Activated T-helper 1 cell treated with anti-CD3 and anti-CD28 coated beads, Interleukin-12 subunit alpha, Interleukin-12 subunit beta, Interleukin-2, Interleukin-4 antibody, amounts not matched to agents 30 ng/mL and 10 ng/mL and 1 ng/mL, durations not matched to agents 14 hours and 24 hours and 36 hours (primary cell): Measurements from ENCODE around the gene TOR1A. TPM values are rescaled to one million over a fixed set of nuclear protein-coding genes. Genes with fewer than 3 reads are reported as not detected.

Source experiments
- DNase-seq: peaks from one replicate; pipeline ENCODE4 v3.0.0; 2021; ENCODE audit warnings: low spot score
- H3K27ac Mint-ChIP-seq: one replicate; pipeline ENCODE4 v1.8.0; 2021; ENCODE audit warnings: mild to moderate bottlenecking, mixed read lengths
- H3K27me3 Mint-ChIP-seq: one replicate; pipeline ENCODE4 v1.8.0; 2022; ENCODE audit warnings: mild to moderate bottlenecking, moderate library complexity, mixed read lengths; ENCODE audit not compliant: insufficient read depth
- H3K36me3 Mint-ChIP-seq: one replicate; pipeline ENCODE4 v1.8.0; 2021; ENCODE audit warnings: low read depth, mixed read lengths
- H3K4me1 Mint-ChIP-seq: one replicate; pipeline ENCODE4 v1.8.0; 2021; ENCODE audit warnings: low read depth, mixed read lengths
- H3K4me3 Mint-ChIP-seq: one replicate; pipeline ENCODE4 v1.8.0; 2021; ENCODE audit warnings: mild to moderate bottlenecking, moderate library complexity, mixed read lengths
- H3K9me3 Mint-ChIP-seq: one replicate; pipeline ENCODE4 v1.8.0; 2021; ENCODE audit warnings: mixed read lengths
- intact Hi-C: fragments of 100-400 bp; cut with micrococcal nuclease; formaldehyde crosslinking; loops from one replicate; pipeline ENCODE4 v1.15.1; 2024
- total RNA-seq: library from RNA; stranded (reverse); gene quantifications from 2 replicates; pipeline ENCODE4 v1.2.3, GENCODE V29; 2022

The TOR1A gene
- total RNA-seq, 1 donor from 2014 or later = 61.3 TPM

DNA sequence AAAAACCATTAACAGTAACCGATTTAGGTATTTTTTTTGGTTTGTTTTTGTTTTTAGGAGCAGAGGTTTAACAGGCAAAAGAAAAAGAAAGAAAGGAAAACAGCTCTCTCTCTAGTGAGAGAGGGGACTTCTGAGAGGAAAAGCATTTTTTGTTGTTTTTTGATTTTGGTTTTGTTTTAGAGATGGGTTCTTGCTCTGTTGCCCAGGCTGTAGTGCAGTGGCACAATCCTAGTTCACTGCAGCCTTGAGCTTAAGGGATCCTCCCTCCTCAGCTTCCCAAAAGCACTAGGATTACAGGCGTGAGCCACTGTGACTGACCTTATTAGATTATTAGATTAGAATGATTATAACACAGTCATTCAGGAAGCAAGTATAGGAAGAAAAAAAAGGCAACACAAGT lies 21.4 kb upstream of the TOR1A start:
- intact Hi-C loops = no loop called here

DNA sequence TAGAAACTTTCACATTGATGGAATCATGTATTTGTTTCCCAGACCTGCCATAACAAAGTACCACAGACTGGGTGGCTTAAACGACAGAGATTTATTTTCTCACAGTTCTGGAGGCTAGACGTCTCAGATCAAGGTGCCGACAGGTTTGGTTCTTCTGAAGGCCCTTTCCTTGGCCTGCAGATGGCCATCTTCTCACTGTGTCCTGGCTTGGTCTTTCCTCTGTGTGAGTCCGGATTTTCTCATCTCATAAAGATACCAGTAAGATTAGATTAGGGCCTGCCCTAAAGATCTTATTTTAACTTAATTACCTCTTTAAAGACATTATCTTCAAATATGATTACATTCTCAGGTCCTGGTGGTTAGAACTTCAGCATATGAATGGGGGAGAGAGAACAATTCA lies 17.1 kb upstream of the TOR1A start:
- Mint-ChIP-seq H3K27ac (no peak overlapping the region), H3K9me3 (no peaks in the 10 kb centered on the region), H3K4me1 (peaks cover 58% of the 10 kb centered on the region), H3K27me3 (no peaks in the 10 kb centered on the region), H3K4me3 (no peak overlapping the region), H3K36me3 (peaks cover 23% of the 10 kb centered on the region)
- no peak for DNase-seq
- intact Hi-C loops = no loop called here

More for the DNA sequence above, 21.4 kb upstream of the TOR1A start:
- Mint-ChIP-seq H3K27me3 (no peaks in the 10 kb centered on the region), H3K9me3 (no peaks in the 10 kb centered on the region), H3K27ac (peak overlapping the region; percentile 91), H3K4me1 (peaks cover 22% of the 10 kb centered on the region), H3K4me3 (peak overlapping the region; percentile 41), H3K36me3 (peaks cover 14% of the 10 kb centered on the region)
- DNase-seq = no peak

DNA sequence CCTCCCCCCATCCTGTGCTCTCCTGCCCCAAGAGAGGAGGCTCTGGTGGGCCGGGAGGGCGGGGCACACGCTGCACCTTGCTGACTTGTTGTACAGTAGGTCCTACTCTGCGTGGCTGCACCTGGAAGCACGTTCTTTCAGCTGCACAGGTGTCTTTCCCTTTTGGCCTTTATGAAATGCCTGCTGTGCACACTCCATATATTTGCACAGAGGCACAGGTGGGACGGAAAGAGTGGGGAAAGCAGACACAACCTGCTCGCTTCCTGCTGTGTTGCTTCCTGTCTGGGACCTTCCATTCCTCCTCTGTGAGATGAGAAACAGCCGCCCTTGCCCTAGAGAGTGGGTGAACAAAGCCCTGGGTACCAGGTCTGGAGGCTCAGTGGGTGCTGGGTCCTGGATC lies 16.1 kb upstream of the TOR1A start:
- H3K27ac Mint-ChIP-seq = peak overlapping the region; percentile 94
- H3K9me3 Mint-ChIP-seq = no peaks in the 10 kb centered on the region
- peaks cover 20% of the 10 kb centered on the region for H3K36me3 Mint-ChIP-seq
- H3K4me3 Mint-ChIP-seq = no peak overlapping the region
- no peak for DNase-seq
- no peaks in the 10 kb centered on the region for H3K27me3 Mint-ChIP-seq
- peaks cover 53% of the 10 kb centered on the region for H3K4me1 Mint-ChIP-seq
- intact Hi-C loops = no loop called here

DNA sequence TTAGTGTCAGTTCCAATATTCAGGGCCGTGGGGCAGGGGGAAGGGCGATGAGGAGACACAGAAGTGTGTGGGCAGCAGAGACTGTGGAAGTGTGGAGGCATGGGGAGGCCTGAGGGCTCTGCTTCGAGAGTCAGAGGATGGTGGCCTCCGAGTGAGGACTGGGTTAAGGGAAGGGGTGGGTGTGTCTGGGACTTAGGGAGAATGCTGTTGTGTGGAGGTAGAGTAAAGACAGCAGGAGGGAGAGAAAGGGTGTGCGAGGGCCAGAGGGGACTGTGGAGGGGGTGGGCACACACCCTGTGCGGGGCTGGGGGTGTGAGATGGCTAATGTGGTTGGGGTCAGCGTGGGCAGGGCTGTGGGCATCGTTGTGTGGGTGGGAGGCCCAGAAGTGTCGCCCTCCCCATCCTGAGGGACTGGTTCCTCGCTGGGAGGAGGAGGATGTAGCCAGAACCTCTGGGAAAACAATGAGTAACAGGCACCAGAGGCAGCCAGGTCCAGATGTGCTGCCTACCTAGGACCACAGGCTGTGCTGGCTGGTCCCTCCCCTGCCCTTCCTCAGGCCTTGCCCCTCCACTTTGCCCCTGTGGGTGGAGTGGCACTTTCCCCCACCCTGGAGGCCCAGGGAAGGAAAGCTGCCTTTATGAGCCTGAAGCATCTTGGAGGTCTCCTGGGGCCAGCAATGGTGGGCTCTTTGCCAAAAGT lies 15.5 kb upstream of the TOR1A start:
- H3K9me3 Mint-ChIP-seq = no peaks in the 10 kb centered on the region
- DNase-seq = no peak
- no peaks in the 10 kb centered on the region for H3K27me3 Mint-ChIP-seq
- H3K36me3 Mint-ChIP-seq = peaks cover 23% of the 10 kb centered on the region
- intact Hi-C loops = loop anchor here (5.0 kb wide), 3 partner anchors 203 to 403 kb away; partner anchors contain the start of gene FNBP1
- peak overlapping the region; percentile 94 for H3K27ac Mint-ChIP-seq
- peak overlapping the region; percentile 77 for H3K4me3 Mint-ChIP-seq
- H3K4me1 Mint-ChIP-seq = peaks cover 48% of the 10 kb centered on the region

DNA sequence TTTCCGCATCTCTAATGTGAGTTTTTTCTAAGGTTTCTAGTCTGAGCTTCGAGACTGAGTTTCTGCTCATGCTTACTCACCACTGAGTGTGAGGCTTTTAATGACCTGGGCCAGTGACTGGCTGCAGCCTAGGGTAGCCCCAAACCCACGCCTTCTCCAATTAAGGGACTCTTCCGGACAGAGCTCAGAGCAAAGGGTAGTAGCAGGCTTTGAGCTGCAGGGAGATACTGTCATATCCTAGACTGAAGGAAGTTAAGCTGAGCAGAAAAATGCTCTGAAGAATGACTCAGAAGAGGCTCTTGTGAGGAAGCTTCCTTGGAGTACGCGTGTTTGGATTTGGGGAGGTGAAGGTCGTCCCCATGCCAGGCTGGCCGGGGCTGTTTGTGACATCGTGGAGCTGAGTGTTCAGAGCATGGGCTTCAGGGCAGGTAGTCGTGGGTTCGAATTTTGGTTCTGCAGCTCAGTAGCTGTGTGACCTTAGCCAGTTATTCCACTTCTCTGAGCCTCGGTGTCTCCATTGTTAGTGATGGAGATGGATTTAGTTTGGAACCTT lies 14.8 kb upstream of the TOR1A start:
- no peaks in the 10 kb centered on the region for H3K9me3 Mint-ChIP-seq
- intact Hi-C loops = loop anchor here (5.0 kb wide), 3 partner anchors 204 to 404 kb away; partner anchors contain the start of gene FNBP1
- peaks cover 24% of the 10 kb centered on the region for H3K36me3 Mint-ChIP-seq
- DNase-seq = peak; percentile 31
- H3K27me3 Mint-ChIP-seq = no peaks in the 10 kb centered on the region
- peak overlapping the region; percentile 77 for H3K4me3 Mint-ChIP-seq
- H3K4me1 Mint-ChIP-seq = peaks cover 55% of the 10 kb centered on the region
- H3K27ac Mint-ChIP-seq = peak overlapping the region; percentile 94

DNA sequence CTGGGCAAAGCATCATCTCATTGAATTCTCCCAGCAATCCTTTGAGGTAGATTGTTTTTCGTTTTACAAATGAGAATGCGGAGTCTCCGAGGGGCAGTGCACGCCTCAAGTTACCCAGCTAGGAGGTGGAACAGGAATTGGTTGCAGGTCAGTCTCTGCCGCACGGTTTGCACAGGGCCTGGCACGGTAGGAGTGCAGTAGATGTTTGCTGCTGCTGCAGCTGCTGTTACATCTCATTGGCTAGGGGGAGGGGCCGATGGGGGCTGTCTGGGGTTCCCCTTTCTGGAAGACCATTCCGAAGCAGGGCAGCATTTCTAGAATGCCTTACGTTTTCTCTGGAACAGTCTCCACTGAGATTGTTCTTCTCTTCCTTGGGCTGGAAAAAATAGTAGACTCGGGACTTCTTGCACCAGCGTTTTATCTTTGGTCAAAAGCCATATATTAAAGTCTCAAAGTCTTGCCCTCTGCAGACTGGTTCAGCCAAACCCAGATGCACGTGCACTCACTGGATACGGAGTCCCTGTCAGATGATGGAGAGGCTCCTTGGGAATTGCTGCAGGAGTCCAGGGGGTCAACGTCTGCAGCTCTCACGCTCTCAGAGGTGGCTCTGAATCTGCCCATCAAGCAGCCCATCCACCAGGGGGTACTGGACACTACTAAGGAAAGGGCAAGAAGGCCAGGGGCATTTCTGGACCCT lies 12.5 kb upstream of the TOR1A start:
- Mint-ChIP-seq H3K36me3 (peaks cover 33% of the 10 kb centered on the region), H3K9me3 (no peaks in the 10 kb centered on the region), H3K27me3 (no peaks in the 10 kb centered on the region), H3K4me3 (peak overlapping the region; percentile 96), H3K27ac (peak overlapping the region; percentile 94), H3K4me1 (peaks cover 60% of the 10 kb centered on the region)
- intact Hi-C loops = loop anchor here (5.0 kb wide), 3 partner anchors 206 to 406 kb away; partner anchors contain the start of gene FNBP1
- peak; percentile 30 for DNase-seq

DNA sequence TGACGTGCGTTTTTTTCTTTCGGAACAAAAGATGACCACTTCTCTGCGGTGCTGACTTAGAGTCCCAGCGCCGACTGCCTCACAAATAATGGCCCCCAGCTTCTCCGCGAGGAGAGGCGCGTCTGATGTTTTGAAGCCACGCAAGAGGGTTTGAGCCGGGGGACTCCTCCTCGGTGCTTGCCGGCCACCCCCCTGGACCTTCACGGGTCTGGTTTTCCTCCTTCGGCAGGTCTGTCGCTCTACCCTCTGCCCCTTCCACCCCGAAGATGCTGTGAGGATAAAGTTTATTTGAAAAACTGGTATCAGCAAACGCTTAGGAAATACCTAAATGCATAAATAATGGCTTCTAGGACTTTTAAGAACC lies 11.9 kb upstream of the TOR1A start:
- peaks cover 32% of the 10 kb centered on the region for H3K36me3 Mint-ChIP-seq
- peaks cover 54% of the 10 kb centered on the region for H3K4me1 Mint-ChIP-seq
- H3K9me3 Mint-ChIP-seq = no peaks in the 10 kb centered on the region
- H3K27ac Mint-ChIP-seq = peak overlapping the region; percentile 94
- no peak for DNase-seq
- intact Hi-C loops = loop anchor here (1.0 to 5.0 kb wide), 9 partner anchors 12 to 406 kb away; partner anchors contain the start of genes ASB6, FNBP1, TOR1A and TOR1B
- H3K27me3 Mint-ChIP-seq = no peaks in the 10 kb centered on the region
- H3K4me3 Mint-ChIP-seq = peak overlapping the region; percentile 96

DNA sequence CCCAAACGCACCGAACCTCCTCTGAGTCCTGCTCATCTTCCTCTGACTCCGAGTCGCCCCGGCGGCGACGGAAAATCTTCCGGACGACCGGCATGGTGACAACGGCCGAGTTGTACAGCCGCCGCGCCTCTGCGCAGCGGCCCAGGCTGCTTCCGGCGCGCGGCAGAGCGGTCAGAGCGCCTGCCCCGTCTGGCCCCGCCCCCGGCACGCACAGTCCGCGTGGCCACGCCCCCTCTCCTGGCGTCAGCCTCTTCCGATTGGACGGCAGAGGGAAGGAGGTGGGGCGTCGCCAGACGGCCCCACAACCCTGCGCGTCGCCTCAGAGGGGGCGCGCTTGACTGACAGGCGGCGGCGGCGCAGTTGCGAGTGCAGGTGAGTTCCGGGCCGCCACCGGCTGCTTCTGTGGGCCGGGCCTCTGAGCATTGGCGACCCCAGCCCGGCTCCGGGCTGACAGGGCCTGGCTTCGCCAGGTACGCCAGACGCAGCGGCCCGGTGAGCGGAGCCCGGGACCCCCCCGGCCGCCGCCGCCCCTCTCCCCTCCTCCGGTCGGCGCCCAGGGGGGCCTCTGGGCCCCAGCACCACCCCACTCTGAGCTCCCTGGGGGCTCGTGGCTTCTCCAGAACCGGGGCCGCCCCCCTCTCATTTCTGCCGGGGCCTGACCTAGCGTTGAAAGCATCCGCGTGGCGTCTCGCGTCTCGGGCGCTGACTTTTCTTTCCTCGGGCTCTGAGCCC lies 11.4 kb upstream of the TOR1A start, which contains the start of the genes C9orf78 and USP20:
Gene C9orf78 (minus strand): TSS at position 148 of the 732 bp plus-strand sequence. CDS start 54 bp downstream, at position 94.
Gene USP20 (plus strand): TSS at position 331 of the 732 bp plus-strand sequence. CDS start 17,098 bp downstream, outside the sequence.
- Mint-ChIP-seq H3K4me1 (peaks cover 51% of the 10 kb centered on the region), H3K36me3 (peaks cover 33% of the 10 kb centered on the region), H3K9me3 (no peaks in the 10 kb centered on the region), H3K27ac (peak within 1 kb of the TSS; percentile 99), H3K4me3 (peak within 1 kb of the TSS; percentile 97), H3K27me3 (no peaks in the 10 kb centered on the region)
- peak; percentile 98 for DNase-seq
- intact Hi-C loops = loop anchor here (1.0 to 5.0 kb wide), 9 partner anchors 11 to 407 kb away; partner anchors contain the start of genes ASB6, FNBP1, TOR1A and TOR1B

DNA sequence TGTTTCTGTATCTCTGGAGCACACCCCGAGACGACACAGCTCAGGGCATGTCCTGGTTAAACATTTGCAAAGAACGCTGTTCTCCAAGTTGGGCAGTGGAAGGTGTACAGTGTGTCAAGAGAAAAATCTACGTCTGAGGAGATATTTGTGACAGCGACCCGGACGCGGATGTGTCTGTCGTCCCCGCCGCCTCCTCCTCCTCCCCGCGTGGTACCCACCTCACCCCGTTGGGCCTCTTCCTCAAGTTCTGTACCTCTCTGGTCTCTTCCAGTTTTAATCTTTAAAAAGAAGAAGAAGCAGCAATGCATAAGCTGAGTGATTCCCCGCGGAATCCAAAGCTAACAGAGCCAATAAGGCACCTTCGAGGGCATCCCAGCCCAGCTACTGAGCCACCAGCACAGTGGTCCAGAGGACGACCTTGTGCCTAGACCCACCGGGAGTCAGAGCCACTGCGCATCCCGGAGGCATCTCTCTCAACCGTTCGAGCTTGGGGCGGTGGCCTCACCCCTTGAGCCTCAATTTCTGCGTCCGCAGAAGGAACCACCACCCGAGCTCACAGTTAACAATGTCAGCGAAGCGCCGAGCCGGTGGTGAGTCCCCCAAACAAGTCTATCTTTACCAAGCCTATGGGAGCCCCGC lies 10.7 kb upstream of the TOR1A start:
- intact Hi-C loops = loop anchor here (1.0 to 5.0 kb wide), 9 partner anchors 10 to 408 kb away; partner anchors contain the start of genes ASB6, FNBP1, TOR1A and TOR1B
- peaks cover 46% of the 10 kb centered on the region for H3K4me1 Mint-ChIP-seq
- no peaks in the 10 kb centered on the region for H3K27me3 Mint-ChIP-seq
- H3K27ac Mint-ChIP-seq = peak overlapping the region; percentile 99
- no peaks in the 10 kb centered on the region for H3K9me3 Mint-ChIP-seq
- H3K36me3 Mint-ChIP-seq = peaks cover 37% of the 10 kb centered on the region
- H3K4me3 Mint-ChIP-seq = peak overlapping the region; percentile 97
- DNase-seq = peak; percentile 17

DNA sequence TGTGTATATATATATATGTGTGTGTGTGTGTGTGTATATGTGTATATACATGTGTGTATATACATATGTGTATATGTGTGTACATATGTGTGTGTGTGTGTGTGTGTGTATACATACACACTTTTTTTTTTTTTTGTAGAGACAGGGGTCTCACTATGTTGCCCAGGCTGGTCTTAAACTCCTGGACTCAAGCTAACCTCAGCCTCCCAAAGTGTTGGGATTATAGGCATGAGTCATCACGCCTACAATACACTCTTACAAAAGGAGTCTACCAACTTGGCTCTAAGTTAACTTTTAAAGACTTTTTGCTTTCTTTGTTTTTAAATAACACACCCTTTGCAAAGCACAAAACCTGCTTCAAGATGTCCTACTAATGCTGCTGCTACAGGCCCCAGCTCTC lies 9.0 kb upstream of the TOR1A start:
- no peak for DNase-seq
- H3K4me1 Mint-ChIP-seq = peaks cover 33% of the 10 kb centered on the region
- H3K36me3 Mint-ChIP-seq = peaks cover 44% of the 10 kb centered on the region
- H3K9me3 Mint-ChIP-seq = no peaks in the 10 kb centered on the region
- H3K27ac Mint-ChIP-seq = peak overlapping the region; percentile 8
- no peaks in the 10 kb centered on the region for H3K27me3 Mint-ChIP-seq
- peak overlapping the region; percentile 97 for H3K4me3 Mint-ChIP-seq
- intact Hi-C loops = no loop called here

DNA sequence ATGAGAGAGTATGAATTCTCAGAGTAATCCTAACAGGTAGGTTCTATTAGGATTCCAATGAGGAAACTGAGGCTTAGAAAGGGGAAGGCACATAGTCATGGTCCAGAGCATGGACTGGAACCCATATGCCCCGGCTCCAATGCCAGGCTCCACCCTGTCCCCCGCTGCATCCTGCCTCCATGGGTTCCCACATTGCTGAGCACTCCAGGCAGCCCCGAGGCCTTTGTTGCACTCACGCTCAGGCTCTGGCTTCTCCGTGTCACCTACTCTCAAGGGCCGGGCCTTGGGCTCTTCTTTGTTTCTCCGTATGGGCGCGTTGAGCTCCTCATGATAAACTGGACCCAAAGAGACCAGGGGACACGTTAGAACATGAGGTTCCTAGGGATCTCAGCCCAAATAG lies 5.0 kb upstream of the TOR1A start:
- H3K36me3 Mint-ChIP-seq = peaks cover 37% of the 10 kb centered on the region
- peaks cover 8% of the 10 kb centered on the region for H3K4me1 Mint-ChIP-seq
- H3K4me3 Mint-ChIP-seq = no peak overlapping the region
- H3K9me3 Mint-ChIP-seq = no peaks in the 10 kb centered on the region
- no peaks in the 10 kb centered on the region for H3K27me3 Mint-ChIP-seq
- no peak overlapping the region for H3K27ac Mint-ChIP-seq
- intact Hi-C loops = no loop called here
- DNase-seq = no peak

DNA sequence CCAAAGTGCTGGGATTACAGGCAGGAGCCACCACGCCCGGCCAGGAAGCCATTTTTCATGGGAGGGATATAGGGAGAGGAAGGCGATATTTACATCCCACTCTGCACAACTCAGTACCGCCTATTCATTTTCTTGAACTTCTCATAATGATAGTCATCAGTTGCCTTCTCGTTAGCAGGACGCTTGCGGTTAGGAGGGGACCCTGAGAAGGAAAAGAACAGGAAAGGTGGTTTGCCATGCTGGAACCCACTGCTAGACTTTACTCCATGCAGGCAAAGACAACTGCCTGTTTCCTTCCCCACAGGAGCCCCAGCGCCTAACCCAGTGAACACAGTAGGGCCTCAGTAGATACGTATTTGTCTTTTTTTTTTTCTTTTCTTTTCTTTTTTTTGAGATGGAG lies 4.1 kb upstream of the TOR1A start:
- H3K27ac Mint-ChIP-seq = no peak overlapping the region

More for the DNA sequence above, 4.1 kb upstream of the TOR1A start:
- no peaks in the 10 kb centered on the region for H3K27me3 Mint-ChIP-seq
- H3K36me3 Mint-ChIP-seq = peaks cover 33% of the 10 kb centered on the region
- intact Hi-C loops = no loop called here
- H3K4me1 Mint-ChIP-seq = peaks cover 2% of the 10 kb centered on the region
- H3K4me3 Mint-ChIP-seq = no peak overlapping the region
- no peaks in the 10 kb centered on the region for H3K9me3 Mint-ChIP-seq
- DNase-seq = no peak
